H1 (cell line): ENCODE measurements around the gene STX10. TPM values are rescaled to one million over a fixed set of nuclear protein-coding genes. Genes with fewer than 3 reads are reported as not detected.

Experiments used
- BACH1 ChIP-seq: IDR thresholded peaks from 2 replicates; pipeline ENCODE4 v1.6.1; 2012; ENCODE audit warnings: low read length, improper control_type of control experiment
- BRCA1 ChIP-seq: IDR thresholded peaks from 2 replicates; pipeline ENCODE4 v1.6.1; 2012; ENCODE audit warnings: low read depth, low read length, improper control_type of control experiment
- CBX5 ChIP-seq: fragments of 300-800, 300-1000 bp; sonication (generic); IDR thresholded peaks from 2 replicates; pipeline ENCODE4 v1.7.1; 2016; ENCODE audit warnings: antibody characterized with exemption, low read length, low read depth
- CHD2 ChIP-seq: IDR thresholded peaks from 2 replicates; pipeline ENCODE4 v1.6.1; 2012; ENCODE audit warnings: low read length, improper control_type of control experiment
- CTBP2 ChIP-seq: IDR thresholded peaks from 2 replicates; pipeline ENCODE4 v1.7.0; 2011; ENCODE audit warnings: borderline replicate concordance, mild to moderate bottlenecking, moderate library complexity, mixed read lengths, low read length; ENCODE audit not compliant: insufficient read depth, insufficient read length
- EGR1 ChIP-seq: IDR thresholded peaks from 2 replicates; pipeline ENCODE4 v1.6.1; 2011; ENCODE audit warnings: low read depth, low read length, borderline replicate concordance
- EP300 ChIP-seq, 2 experiments: IDR thresholded peaks; 1 replicate in 1 of 2; 2 replicates in 1 of 2; pipeline ENCODE4 v1.6.1; 2011 to 2012; ENCODE audit warnings: low read depth in 2 of 2, low read length in 2 of 2, mild to moderate bottlenecking in 2 of 2, borderline replicate concordance in 1 of 2, inconsistent platforms in 1 of 2, moderate library complexity in 1 of 2
- FOSL1 ChIP-seq: IDR thresholded peaks from 2 replicates; pipeline ENCODE4 v1.6.1; 2011; ENCODE audit warnings: mild to moderate bottlenecking, low read depth, low read length, moderate library complexity; ENCODE audit not compliant: insufficient read depth
- GTF2F1 ChIP-seq: IDR thresholded peaks from 2 replicates; pipeline ENCODE4 v1.6.1; 2012; ENCODE audit warnings: low read depth, low read length, improper control_type of control experiment, borderline replicate concordance
- HDAC2 ChIP-seq, 2 experiments: fragments of 300-600 bp in 1 of 2; sonication (generic) in 1 of 2; IDR thresholded peaks; 2 replicates each; pipeline ENCODE4 v1.6.1; 2011 to 2012; ENCODE audit warnings: low read depth in 2 of 2, low read length in 2 of 2, mild to moderate bottlenecking in 2 of 2, moderate library complexity in 2 of 2, borderline replicate concordance in 1 of 2, inconsistent platforms in 1 of 2
- MAFK ChIP-seq: IDR thresholded peaks from 2 replicates; pipeline ENCODE4 v1.6.1; 2012; ENCODE audit warnings: low read depth, mild to moderate bottlenecking, improper control_type of control experiment, low read length
- NANOG ChIP-seq: IDR thresholded peaks from 2 replicates; pipeline ENCODE4 v1.6.1; 2011; ENCODE audit warnings: low read length, low read depth, mild to moderate bottlenecking, inconsistent platforms; ENCODE audit not compliant: insufficient read depth, poor library complexity, severe bottlenecking
- NRF1 ChIP-seq: IDR thresholded peaks from 2 replicates; pipeline ENCODE4 v1.6.1; 2011; ENCODE audit warnings: mild to moderate bottlenecking, low read depth, low read length, improper control_type of control experiment
- PHF8 ChIP-seq: fragments of 200-600 bp; sonication (generic); conservative IDR thresholded peaks from 2 replicates; pipeline ENCODE4 v1.7.1; 2012; ENCODE audit warnings: low read depth, mild to moderate bottlenecking, inconsistent platforms, low read length, moderate library complexity
- SIN3A ChIP-seq, 2 experiments: IDR thresholded peaks in 1 of 2; conservative IDR thresholded peaks in 1 of 2; 2 replicates each; pipeline ENCODE4 v1.6.1; 2011 to 2012; ENCODE audit warnings: low read length in 2 of 2, improper control_type of control experiment in 1 of 2, low read depth in 1 of 2, mild to moderate bottlenecking in 1 of 2
- SP2 ChIP-seq: IDR thresholded peaks from 2 replicates; pipeline ENCODE4 v1.6.1; 2012; ENCODE audit warnings: mild to moderate bottlenecking, low read length, inconsistent platforms
- TAF7 ChIP-seq: optimal IDR thresholded peaks from 2 replicates; pipeline ENCODE3; 2011; ENCODE audit warnings: low read depth, mild to moderate bottlenecking, inconsistent platforms, low read length, moderate library complexity, borderline replicate concordance
- polyA plus RNA-seq, 7 experiments: library from polyadenylated mRNA; depleted of rRNA in 3 of 7; stranded (reverse) in 5 of 7; unstranded in 2 of 7; fragments of >200 nt in 5 of 7; fragments of 200-250 nt in 2 of 7; gene quantifications; 1 replicate in 5 of 7; 2 replicates in 1 of 7; 4 replicates in 1 of 7; pipeline versions ENCODE4 v1.2.1 to v1.2.3, GENCODE V29; 2011 to 2013; ENCODE audit warnings: missing spikeins in 2 of 7, mixed read lengths in 2 of 7
- total RNA-seq: library from RNA; stranded (reverse); fragmentation: NEBNext Ultra II Directional; extraction: Animal tissue kit (Norgen Biotek cat#: 25700); gene quantifications from 2 replicates; pipeline ENCODE4 v1.2.1, GENCODE V29; 2021
- TF ChIP-seq, protein P1 (sequence below): IDR thresholded peaks from 2 replicates; pipeline ENCODE4 v1.6.1; 2012; ENCODE audit warnings: inconsistent platforms
- TF ChIP-seq, protein P2 (sequence below): IDR thresholded peaks from 2 replicates; pipeline ENCODE4 v1.6.1; 2012; ENCODE audit warnings: inconsistent platforms
- TF ChIP-seq, protein P3 (sequence below): IDR thresholded peaks from 2 replicates; pipeline ENCODE4 v1.6.1; 2011; ENCODE audit warnings: low read depth, mild to moderate bottlenecking, low read length; ENCODE audit not compliant: insufficient read depth

Gene STX10
- total and polyA plus RNA-seq, 2 of the 8 experiments (the other 6 are each of a cell fraction or from before 2014, with no cell fraction given), result 53.0 to 80.1 TPM

DNA sequence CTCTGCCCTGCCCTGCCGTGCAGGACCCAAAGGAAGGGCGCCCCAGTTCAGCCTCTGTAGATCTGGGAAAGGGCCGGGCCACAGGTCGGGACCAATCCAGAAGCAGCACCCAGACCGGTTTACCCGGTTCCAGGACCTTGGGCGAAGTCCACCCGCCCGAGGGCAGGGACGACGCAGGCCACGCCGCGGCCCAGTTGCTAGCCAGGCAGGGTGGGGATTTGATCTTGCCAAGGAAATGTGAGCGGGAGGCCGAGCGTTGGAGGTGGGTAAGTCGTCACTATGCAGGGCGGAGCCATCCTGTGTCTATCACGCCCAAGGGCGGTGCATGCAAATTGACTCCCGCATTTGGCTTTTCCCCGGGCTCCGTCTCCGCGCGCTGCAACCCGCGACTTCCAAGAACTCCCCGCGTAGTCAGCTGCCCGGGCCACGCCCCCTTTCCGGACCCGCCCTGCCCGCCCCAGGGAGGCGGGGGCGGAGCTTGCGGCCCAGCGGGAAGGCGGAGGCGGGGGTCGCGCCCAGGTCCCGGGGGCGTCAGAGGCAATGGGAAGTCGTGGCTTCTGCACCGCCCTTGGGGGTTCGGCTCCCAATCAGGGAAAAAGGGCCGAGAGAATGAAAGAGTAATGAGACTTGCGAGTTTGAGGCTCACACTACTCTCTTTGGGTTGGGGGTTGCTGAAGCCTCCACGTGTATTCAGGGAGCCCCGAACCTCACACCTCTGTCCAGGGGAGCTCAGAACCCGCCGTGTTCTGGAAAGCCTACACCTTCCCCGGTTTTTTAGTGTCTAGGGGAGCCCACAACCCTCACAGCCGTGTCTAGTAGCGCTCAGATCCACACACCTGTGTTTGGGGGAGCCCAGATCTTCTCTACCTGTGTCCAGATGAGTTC lies 12.8 kb upstream of the STX10 start (continued):
- TF ChIP-seq CBX5, result no peak
- peak; percentile 86 for TF ChIP-seq TAF7
- TF ChIP-seq BACH1, result peak; percentile 62; the same call in 1 of the 2 replicates
- no peak for TF ChIP-seq CHD2
- TF ChIP-seq, protein P1, sequence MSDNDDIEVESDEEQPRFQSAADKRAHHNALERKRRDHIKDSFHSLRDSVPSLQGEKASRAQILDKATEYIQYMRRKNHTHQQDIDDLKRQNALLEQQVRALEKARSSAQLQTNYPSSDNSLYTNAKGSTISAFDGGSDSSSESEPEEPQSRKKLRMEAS, result peak; percentile 59
- TF ChIP-seq, protein P2, sequence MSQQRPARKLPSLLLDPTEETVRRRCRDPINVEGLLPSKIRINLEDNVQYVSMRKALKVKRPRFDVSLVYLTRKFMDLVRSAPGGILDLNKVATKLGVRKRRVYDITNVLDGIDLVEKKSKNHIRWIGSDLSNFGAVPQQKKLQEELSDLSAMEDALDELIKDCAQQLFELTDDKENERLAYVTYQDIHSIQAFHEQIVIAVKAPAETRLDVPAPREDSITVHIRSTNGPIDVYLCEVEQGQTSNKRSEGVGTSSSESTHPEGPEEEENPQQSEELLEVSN, result peak; percentile 61
- peak; percentile 35 for TF ChIP-seq PHF8
- peak; percentile 64 for TF ChIP-seq CTBP2
- TF ChIP-seq GTF2F1, result no peak
- TF ChIP-seq BRCA1, result no peak
- no peak for TF ChIP-seq EP300 (IDR thresholded peaks at IDR 0.05; ENCODE audit: borderline replicate concordance in 1 of 2, low read depth in 2 of 2, low read length in 2 of 2)
- TF ChIP-seq, protein P3, sequence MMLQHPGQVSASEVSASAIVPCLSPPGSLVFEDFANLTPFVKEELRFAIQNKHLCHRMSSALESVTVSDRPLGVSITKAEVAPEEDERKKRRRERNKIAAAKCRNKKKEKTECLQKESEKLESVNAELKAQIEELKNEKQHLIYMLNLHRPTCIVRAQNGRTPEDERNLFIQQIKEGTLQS, result no peak
- no peak for TF ChIP-seq MAFK
- TF ChIP-seq SP2, result no peak
- TF ChIP-seq NRF1, result no peak
- TF ChIP-seq NANOG, result no peak
- TF ChIP-seq SIN3A (conservative IDR thresholded peaks at IDR 0.05 in 1 of 2, IDR thresholded peaks at IDR 0.05 in 1 of 2; ENCODE audit: low read depth in 1 of 2, low read length in 2 of 2), result 0 out of 4 replicates have a peak, but pooled peaks of 1 of the 2 experiments have one; percentile 12
- TF ChIP-seq HDAC2 (IDR thresholded peaks at IDR 0.05; ENCODE audit: borderline replicate concordance in 1 of 2, low read depth in 2 of 2, low read length in 2 of 2), result no peak
- TF ChIP-seq FOSL1, result no peak
- TF ChIP-seq EGR1, result peak; percentile 91; the same call in 1 of the 2 replicates
